ENCODE measurements around the gene MPPED1. TPM values are rescaled to one million over a fixed set of nuclear protein-coding genes. Genes with fewer than 3 reads are reported as not detected.

MPPED1 gene
- total and polyA plus RNA-seq, 8 donors = 0.19 to 1.5 (median 0.47) TPM; not detected in 4

DNA sequence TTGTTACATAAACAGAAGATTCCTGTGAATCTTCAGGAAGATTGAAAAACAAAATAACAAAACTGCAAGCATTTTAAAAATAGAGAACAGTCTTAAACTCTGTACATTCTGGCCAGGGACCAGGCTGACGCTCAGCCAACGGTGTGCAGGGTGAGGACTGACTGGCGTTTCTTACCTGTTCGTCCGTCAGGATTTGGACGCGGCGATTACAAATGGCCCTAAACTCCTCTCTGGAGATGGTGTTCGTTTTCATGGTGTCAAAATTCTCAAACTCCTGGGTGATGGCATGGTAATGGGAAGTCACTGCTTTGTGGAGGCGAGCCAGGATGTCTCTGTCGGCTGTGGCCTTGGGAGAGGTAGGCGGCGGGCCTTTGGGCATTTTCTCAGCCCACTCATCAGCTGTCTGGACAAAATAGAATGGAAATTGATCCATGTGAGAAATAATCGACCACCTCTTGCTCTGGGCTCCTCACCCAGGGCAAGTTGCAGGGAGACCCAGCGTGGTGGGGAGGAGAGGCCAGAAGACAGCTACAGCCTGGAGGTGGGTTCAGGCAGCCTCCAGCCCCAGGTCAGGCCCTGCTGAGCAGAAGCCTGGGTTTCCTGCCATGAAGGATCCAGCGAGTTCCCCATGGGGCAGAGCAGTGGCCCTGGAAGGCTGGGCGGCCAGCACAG lies 143.0 kb downstream of the MPPED1 start:
- WGBS, 5 donors = 87 to 96% (median 92%) methylated on average over 17 of the region's 17 CpGs
- no peak for TF ChIP-seq EP300 (IDR thresholded peaks at IDR 0.05)
- TF ChIP-seq POLR2A (IDR thresholded peaks at IDR 0.05) = no peak
- TF ChIP-seq, protein P1, sequence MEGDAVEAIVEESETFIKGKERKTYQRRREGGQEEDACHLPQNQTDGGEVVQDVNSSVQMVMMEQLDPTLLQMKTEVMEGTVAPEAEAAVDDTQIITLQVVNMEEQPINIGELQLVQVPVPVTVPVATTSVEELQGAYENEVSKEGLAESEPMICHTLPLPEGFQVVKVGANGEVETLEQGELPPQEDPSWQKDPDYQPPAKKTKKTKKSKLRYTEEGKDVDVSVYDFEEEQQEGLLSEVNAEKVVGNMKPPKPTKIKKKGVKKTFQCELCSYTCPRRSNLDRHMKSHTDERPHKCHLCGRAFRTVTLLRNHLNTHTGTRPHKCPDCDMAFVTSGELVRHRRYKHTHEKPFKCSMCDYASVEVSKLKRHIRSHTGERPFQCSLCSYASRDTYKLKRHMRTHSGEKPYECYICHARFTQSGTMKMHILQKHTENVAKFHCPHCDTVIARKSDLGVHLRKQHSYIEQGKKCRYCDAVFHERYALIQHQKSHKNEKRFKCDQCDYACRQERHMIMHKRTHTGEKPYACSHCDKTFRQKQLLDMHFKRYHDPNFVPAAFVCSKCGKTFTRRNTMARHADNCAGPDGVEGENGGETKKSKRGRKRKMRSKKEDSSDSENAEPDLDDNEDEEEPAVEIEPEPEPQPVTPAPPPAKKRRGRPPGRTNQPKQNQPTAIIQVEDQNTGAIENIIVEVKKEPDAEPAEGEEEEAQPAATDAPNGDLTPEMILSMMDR (IDR thresholded peaks at IDR 0.05) = no peak
- Histone ChIP-seq H3K27me3 (no peaks in the 10 kb centered on the region), H3K9me3 (peaks cover 0 to 12% (median 6%) of the 10 kb centered on the region in 4 donors), H3K4me1 (no peaks in the 10 kb centered on the region), H3K36me3 (no peaks in the 10 kb centered on the region), H3K4me3 (no peak overlapping the region), H3K27ac (no peak overlapping the region)
- intact Hi-C loops (cut with DNase I; ENCODE audit: low total_unique reads) = no loop called here
- DNase-seq = no peak

DNA sequence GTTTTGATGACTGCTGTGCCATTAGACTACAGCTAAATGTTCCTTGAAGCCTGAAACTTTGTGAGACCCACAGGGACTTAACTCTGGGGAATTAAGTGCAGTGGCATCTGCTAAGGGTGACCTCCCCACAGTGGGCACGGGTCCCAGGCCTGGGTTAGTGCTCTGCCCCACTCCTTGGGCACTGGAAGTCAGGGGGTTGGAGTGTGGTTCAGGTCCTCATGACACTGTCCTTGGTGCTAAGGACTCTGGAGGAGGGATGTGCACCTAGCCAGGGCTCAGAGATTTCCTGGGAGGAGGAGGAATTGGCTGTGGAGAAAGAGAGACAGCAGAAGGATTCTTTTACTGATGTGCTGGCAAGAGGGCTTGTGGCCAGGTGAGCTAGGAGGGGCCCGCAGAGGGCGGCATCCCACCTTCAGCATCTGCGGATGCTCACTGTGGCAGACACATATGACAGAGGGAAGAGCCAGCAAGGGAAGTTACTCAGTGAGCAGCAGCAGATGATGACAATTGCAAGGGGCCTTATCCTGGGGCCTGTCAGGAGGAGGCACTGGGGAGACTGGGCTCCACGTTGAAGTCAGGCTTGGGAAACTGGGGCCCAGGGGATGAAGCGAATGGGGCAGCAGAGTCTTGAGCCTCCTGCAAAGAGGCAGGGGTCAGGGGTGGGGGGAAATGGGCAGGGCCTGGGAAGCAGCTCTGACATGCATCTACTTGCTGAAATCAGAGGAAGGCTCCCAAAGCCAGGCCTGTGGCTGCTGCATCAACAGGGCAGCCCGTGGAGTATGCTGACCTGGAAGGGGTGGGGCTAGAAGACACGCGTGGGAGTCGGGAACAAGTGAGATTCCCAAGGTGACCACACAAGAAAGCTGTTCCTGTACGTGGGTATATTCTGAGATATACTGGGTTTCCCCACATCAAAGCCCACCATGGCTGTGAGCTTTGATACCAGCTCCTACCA lies 144.0 kb downstream of the MPPED1 start:
- DNase-seq = no peak
- H3K27me3 ChIP-seq = no peaks in the 10 kb centered on the region
- no peak overlapping the region for H3K27ac ChIP-seq
- intact Hi-C loops (cut with DNase I; ENCODE audit: low total_unique reads) = no loop called here
- H3K36me3 ChIP-seq = no peaks in the 10 kb centered on the region
- 72 to 82% (median 75%) methylated on average over 9 to 11 of the region's 11 CpGs for WGBS, 5 donors
- H3K4me3 ChIP-seq = no peak overlapping the region
- no peaks in the 10 kb centered on the region for H3K4me1 ChIP-seq
- peaks cover 0 to 12% (median 6%) of the 10 kb centered on the region in 4 donors for H3K9me3 ChIP-seq
- TF ChIP-seq EP300 (IDR thresholded peaks at IDR 0.05) = no peak
- TF ChIP-seq, protein P1 (IDR thresholded peaks at IDR 0.05) = no peak
- no peak for TF ChIP-seq POLR2A (IDR thresholded peaks at IDR 0.05)
- no peak for TF ChIP-seq POLR2AphosphoS5 (IDR thresholded peaks at IDR 0.05)

Other genes with a start within 250 kb of the MPPED1 start
- 10 to 100 TPM in 4 of 5 donors, 1 to 10 TPM in 1; 4.1 to 64.3 (median 18.7) TPM for gene TTLL12, start 224.9 kb upstream of the MPPED1 start, total RNA-seq
- 10 to 100 TPM; 27.6 to 45.3 (median 32.7) TPM for gene TTLL12, start 224.9 kb upstream of the MPPED1 start, polyA plus RNA-seq
- gene SCUBE1, start 68.6 kb upstream of the MPPED1 start, total RNA-seq = 1 to 10 TPM; 1.2 to 8.0 (median 2.3) TPM
- gene SCUBE1, start 68.6 kb upstream of the MPPED1 start, polyA plus RNA-seq = 1 to 10 TPM in 1 of 3 donors, under 1 TPM in 2; 0.31 to 3.0 (median 0.62) TPM